Motor neuron (in vitro differentiated cells): Measurements from ENCODE around the gene ACP2. TPM values are rescaled to one million over a fixed set of nuclear protein-coding genes. Genes with fewer than 3 reads are reported as not detected.

ENCODE experiments used
- ATAC-seq, 8 experiments: fragments of 200-7000 bp; cut with Tn5 transposase; replicated peaks in 6 of 8; 2 replicates each; pipeline ENCODE4 v1.8.0; 2021; ENCODE audit warnings: mild to moderate bottlenecking in 8 of 8, moderate library complexity in 8 of 8
- H3K27ac ChIP-seq, 2 donors: fragments of 250-450 bp; sonication (Bioruptor Pico); 2 replicates each; pipeline ENCODE4 v1.9.0; 2021; ENCODE audit warnings: antibody characterized with exemption in 2 of 2, mild to moderate bottlenecking in 2 of 2, moderate library complexity in 1 of 2
- H3K4me1 ChIP-seq, 2 donors: fragments of 250-450 bp; sonication (Bioruptor Pico); replicated peaks in 1 of 2; 2 replicates each; pipeline ENCODE4 v1.6.1; 2021; ENCODE audit warnings: antibody characterized with exemption in 2 of 2, mild to moderate bottlenecking in 2 of 2, moderate library complexity in 1 of 2
- H3K4me3 ChIP-seq, 5 donors: fragments of 250-450 bp; sonication (Bioruptor Pico); 2 replicates each; pipeline ENCODE4 v1.9.0; 2021; ENCODE audit warnings: antibody characterized with exemption in 5 of 5, mild to moderate bottlenecking in 5 of 5, moderate library complexity in 4 of 5
- WGBS, 10 experiments: fragments of 450-650 bp; shearing (Covaris generic); methylation state at CpG; one replicate each; pipeline ENCODE4 v1.0.0; 2022; 5-methylcytosine and 5-hydroxymethylcytosine counted together
- in situ Hi-C, 9 experiments: fragments of 400-800 bp; cut with MboI; loops; one replicate each; pipeline ENCODE4 v1.15.0; 2021; ENCODE audit warnings: low sequenced_read_pairs in 9 of 9, low pct_unique_long_range_greater_than_20kb in 2 of 9; ENCODE audit not compliant: unreplicated experiment in 9 of 9
- total RNA-seq, 8 experiments: library from RNA; unstranded; fragments of 300-600 nt; gene quantifications; 2 replicates each; pipeline versions ENCODE4 v1.2.3 to v1.2.4, GENCODE V29; 2022

ACP2 gene
- total RNA-seq, 8 experiments from 2014 or later = 23.3 to 66.7 (median 33.8) TPM

GRCh38 chr11:47261291-47261800, 12.7 kb upstream of the ACP2 start:
- no peak overlapping the region for H3K4me3 ChIP-seq
- ATAC-seq = no peak
- H3K4me1 ChIP-seq = peaks cover 3 to 13% of the 10 kb centered on the region in 2 donors
- 0 to 100% (median 78%) methylated on average over 1 to 12 of the region's 22 CpGs; no CpG with 5 or more reads in 4 of the 10 experiments for WGBS, 10 experiments
- H3K27ac ChIP-seq = no peak overlapping the region
- in situ Hi-C loops = no loop called here

- Histone ChIP-seq H3K27ac (no peak overlapping the region), H3K4me3 (no peak overlapping the region), H3K4me1 (peaks cover 3 to 13% of the 10 kb centered on the region in 2 donors)
- in situ Hi-C loops = no loop called here
- ATAC-seq = no peak
- 50 to 92% (median 80%) methylated on average over 1 to 11 of the region's 19 CpGs; no CpG with 5 or more reads in 2 of the 10 experiments for WGBS, 10 experiments
Measured at GRCh38 chr11:47260366-47260765, 11.8 kb upstream of the ACP2 start.

GRCh38 chr11:47259232-47259977, 10.8 kb upstream of the ACP2 start:
- WGBS, 10 experiments = 27 to 90% (median 80%) methylated on average over 1 to 3 of the region's 10 CpGs; no CpG with 5 or more reads in 5 of the 10 experiments
- Histone ChIP-seq H3K27ac (no peak overlapping the region), H3K4me3 (no peak overlapping the region), H3K4me1 (peaks cover 3 to 13% of the 10 kb centered on the region in 2 donors)
- in situ Hi-C loops = no loop called here
- ATAC-seq = peak in 4 of 8 experiments; percentile 15 to 74 (median 58)

GRCh38 chr11:47258317-47258902, 9.8 kb upstream of the ACP2 start:
- peak overlapping the region in 1 of 2 donors; percentile 43 for H3K27ac ChIP-seq
- 67 to 100% (median 100%) methylated on average over 1 to 7 of the region's 11 CpGs; no CpG with 5 or more reads in 1 of the 10 experiments for WGBS, 10 experiments
- peaks cover 3 to 13% of the 10 kb centered on the region in 2 donors for H3K4me1 ChIP-seq
- H3K4me3 ChIP-seq = no peak overlapping the region
- in situ Hi-C loops = no loop called here
- no peak for ATAC-seq

- in situ Hi-C loops = no loop called here
- Histone ChIP-seq H3K4me3 (no peak within 1 kb of the TSS), H3K4me1 (peaks cover 3 to 13% of the 10 kb centered on the region in 2 donors), H3K27ac (peak within 1 kb of the TSS in 1 of 2 donors; percentile 43)
- peak; percentile 58 to 85 (median 78) for ATAC-seq
- 0% methylated on average over 3 of the region's 15 CpGs; no CpG with 5 or more reads in 9 of the 10 experiments for whole genome bisulfite sequencing, 10 experiments
Measured at GRCh38 chr11:47257517-47258316, 9.1 kb upstream of the ACP2 start, which contains the start of gene NR1H3. TSS of gene NR1H3 (plus strand) at chr11:47257996. CDS start at chr11:47259217, 1,221 bp downstream.

- Histone ChIP-seq H3K27ac (peak overlapping the region in 1 of 2 donors; percentile 43), H3K4me3 (no peak overlapping the region), H3K4me1 (peaks cover 3 to 13% of the 10 kb centered on the region in 2 donors)
- WGBS, 10 experiments = 83 to 100% (median 100%) methylated on average over 1 of the region's 2 CpGs; no CpG with 5 or more reads in 5 of the 10 experiments
- in situ Hi-C loops = no loop called here
- ATAC-seq = no peak
Measured at GRCh38 chr11:47257177-47257516, 8.5 kb upstream of the ACP2 start.

- ATAC-seq = no peak
- in situ Hi-C loops = no loop called here
- Histone ChIP-seq H3K27ac (no peak overlapping the region), H3K4me1 (peaks cover 3 to 13% of the 10 kb centered on the region in 2 donors), H3K4me3 (no peak overlapping the region)
- 84 to 100% (median 90%) methylated on average over 2 to 6 of the region's 6 CpGs; no CpG with 5 or more reads in 3 of the 10 experiments for WGBS, 10 experiments
Measured at GRCh38 chr11:47256374-47256773, 7.8 kb upstream of the ACP2 start.

GRCh38 chr11:47254386-47254785, 5.8 kb upstream of the ACP2 start:
- in situ Hi-C loops = no loop called here
- Histone ChIP-seq H3K27ac (no peak overlapping the region), H3K4me3 (no peak overlapping the region), H3K4me1 (peaks cover 7 to 17% of the 10 kb centered on the region in 2 donors)
- 100% methylated on average over 1 of the region's 3 CpGs; no CpG with 5 or more reads in 9 of the 10 experiments for WGBS, 10 experiments
- peak in 2 of 8 experiments; percentile 5 to 13 for ATAC-seq

GRCh38 chr11:47253660-47254059, 5.0 kb upstream of the ACP2 start:
- ATAC-seq = no peak
- Histone ChIP-seq H3K27ac (no peak overlapping the region), H3K4me1 (peaks cover 7 to 17% of the 10 kb centered on the region in 2 donors), H3K4me3 (no peak overlapping the region)
- in situ Hi-C loops = no loop called here
- WGBS, 10 experiments = 20 to 100% (median 94%) methylated on average over 1 of the region's 2 CpGs; no CpG with 5 or more reads in 6 of the 10 experiments

- H3K4me3 ChIP-seq = no peak overlapping the region
- peaks cover 10 to 11% of the 10 kb centered on the region in 2 donors for H3K4me1 ChIP-seq
- H3K27ac ChIP-seq = no peak overlapping the region
- ATAC-seq = no peak
- in situ Hi-C loops = no loop called here
- WGBS, 10 experiments = 50 to 100% (median 95%) methylated on average over 1 to 3 of the region's 3 CpGs
Measured at GRCh38 chr11:47251751-47252150, 3.1 kb upstream of the ACP2 start.

- in situ Hi-C loops = no loop called here
- ATAC-seq = no peak
- H3K4me1 ChIP-seq = peaks cover 10 to 11% of the 10 kb centered on the region in 2 donors
- 43 to 100% methylated on average over 1 to 3 of the region's 3 CpGs; no CpG with 5 or more reads in 8 of the 10 experiments for WGBS, 10 experiments
- peak overlapping the region; percentile 96 to 97 for H3K27ac ChIP-seq
- peak overlapping the region; percentile 61 to 91 (median 80) for H3K4me3 ChIP-seq
Measured at GRCh38 chr11:47249378-47249715, 733 bp upstream of the ACP2 start.

- in situ Hi-C loops = no loop called here
- peaks cover 10 to 11% of the 10 kb centered on the region in 2 donors for H3K4me1 ChIP-seq
- peak overlapping the region; percentile 96 to 97 for H3K27ac ChIP-seq
- peak overlapping the region; percentile 61 to 91 (median 80) for H3K4me3 ChIP-seq
- ATAC-seq = peak; percentile 46 to 62 (median 58)
- WGBS, 10 experiments = 0% methylated on average over 1 to 3 of the region's 7 CpGs; no CpG with 5 or more reads in 6 of the 10 experiments
Measured at GRCh38 chr11:47248304-47248663, 330 bp downstream of the ACP2 start.
